ENCODE measurements around the gene STX8. TPM values are rescaled to one million over a fixed set of nuclear protein-coding genes. Genes with fewer than 3 reads are reported as not detected.

Gene STX8
- total RNA-seq, 2 donors from 2014 or later: 46.6 to 72.4 TPM

DNA sequence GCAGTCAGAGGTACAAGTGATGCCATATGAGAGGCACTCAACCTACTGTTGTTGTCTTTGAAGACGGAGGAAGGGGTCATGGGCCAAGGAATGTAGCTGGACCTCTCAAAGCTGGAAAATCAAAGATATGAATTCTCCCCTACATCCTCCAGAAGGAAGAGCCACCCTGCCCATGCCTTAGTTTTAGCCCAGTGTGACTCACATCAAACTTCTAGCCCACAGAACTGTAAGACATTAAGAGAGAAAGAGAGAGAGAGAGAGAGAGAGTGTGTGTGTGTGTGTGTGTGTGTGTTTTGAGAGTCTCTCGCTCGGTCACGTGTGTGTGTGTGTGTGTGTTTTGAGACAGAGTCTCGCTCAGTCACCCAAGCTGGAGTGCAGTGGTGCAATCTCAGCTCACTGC is 87.1 kb downstream of the STX8 start:
- DNase-seq (ENCODE audit: low spot score): no peak
- no peaks in the 10 kb centered on the region for H3K36me3 ChIP-seq
- no peaks in the 10 kb centered on the region for H3K4me1 ChIP-seq (replicated peaks)
- no peaks in the 10 kb centered on the region for H3K9me3 ChIP-seq
- H3K4me3 ChIP-seq: no peak overlapping the region
- no peak overlapping the region for H3K27ac ChIP-seq
- 92% methylated on average over 5 of the region's 5 CpGs for WGBS
- intact Hi-C loops (cut with DNase I): no loop called here
- TF ChIP-seq POLR2AphosphoS5 (IDR thresholded peaks at IDR 0.05) (no peak), POLR2A (IDR thresholded peaks at IDR 0.05) (no peak)
- TF ChIP-seq, protein P1, sequence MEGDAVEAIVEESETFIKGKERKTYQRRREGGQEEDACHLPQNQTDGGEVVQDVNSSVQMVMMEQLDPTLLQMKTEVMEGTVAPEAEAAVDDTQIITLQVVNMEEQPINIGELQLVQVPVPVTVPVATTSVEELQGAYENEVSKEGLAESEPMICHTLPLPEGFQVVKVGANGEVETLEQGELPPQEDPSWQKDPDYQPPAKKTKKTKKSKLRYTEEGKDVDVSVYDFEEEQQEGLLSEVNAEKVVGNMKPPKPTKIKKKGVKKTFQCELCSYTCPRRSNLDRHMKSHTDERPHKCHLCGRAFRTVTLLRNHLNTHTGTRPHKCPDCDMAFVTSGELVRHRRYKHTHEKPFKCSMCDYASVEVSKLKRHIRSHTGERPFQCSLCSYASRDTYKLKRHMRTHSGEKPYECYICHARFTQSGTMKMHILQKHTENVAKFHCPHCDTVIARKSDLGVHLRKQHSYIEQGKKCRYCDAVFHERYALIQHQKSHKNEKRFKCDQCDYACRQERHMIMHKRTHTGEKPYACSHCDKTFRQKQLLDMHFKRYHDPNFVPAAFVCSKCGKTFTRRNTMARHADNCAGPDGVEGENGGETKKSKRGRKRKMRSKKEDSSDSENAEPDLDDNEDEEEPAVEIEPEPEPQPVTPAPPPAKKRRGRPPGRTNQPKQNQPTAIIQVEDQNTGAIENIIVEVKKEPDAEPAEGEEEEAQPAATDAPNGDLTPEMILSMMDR (IDR thresholded peaks at IDR 0.05): no peak
- no peaks in the 10 kb centered on the region for H3K27me3 ChIP-seq (replicated peaks; ENCODE audit: insufficient read depth)

DNA sequence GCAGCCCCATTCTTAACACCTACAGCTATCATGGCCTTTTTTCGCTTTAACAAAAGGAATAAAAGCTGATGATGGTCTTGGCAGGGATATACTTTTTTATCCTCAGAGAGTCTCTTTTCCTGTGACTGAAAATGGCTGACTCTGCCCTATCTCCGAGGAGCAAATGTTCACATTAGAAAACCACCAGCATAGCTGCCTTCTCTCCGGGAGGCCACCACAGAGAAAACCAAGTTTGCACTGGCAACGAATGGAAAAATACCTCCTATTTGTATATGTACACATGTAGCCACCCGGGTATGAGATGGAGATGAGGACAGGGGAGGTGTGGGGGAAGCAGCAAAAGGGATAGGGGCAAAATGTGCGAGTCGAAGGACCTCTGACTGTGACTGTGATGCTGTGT is 88.2 kb downstream of the STX8 start:
- intact Hi-C loops (cut with DNase I): no loop called here
- TF ChIP-seq POLR2AphosphoS5 (IDR thresholded peaks at IDR 0.05) (no peak), POLR2A (IDR thresholded peaks at IDR 0.05) (no peak)
- TF ChIP-seq, protein P1 (IDR thresholded peaks at IDR 0.05): no peak
- DNase-seq (ENCODE audit: low spot score): no peak
- Histone ChIP-seq H3K4me3 (no peak overlapping the region), H3K9me3 (no peaks in the 10 kb centered on the region), H3K27ac (no peak overlapping the region), H3K4me1 (replicated peaks) (no peaks in the 10 kb centered on the region), H3K27me3 (replicated peaks; ENCODE audit: insufficient read depth) (no peaks in the 10 kb centered on the region), H3K36me3 (no peaks in the 10 kb centered on the region)
- WGBS: 81% methylated on average over 7 of the region's 7 CpGs

DNA sequence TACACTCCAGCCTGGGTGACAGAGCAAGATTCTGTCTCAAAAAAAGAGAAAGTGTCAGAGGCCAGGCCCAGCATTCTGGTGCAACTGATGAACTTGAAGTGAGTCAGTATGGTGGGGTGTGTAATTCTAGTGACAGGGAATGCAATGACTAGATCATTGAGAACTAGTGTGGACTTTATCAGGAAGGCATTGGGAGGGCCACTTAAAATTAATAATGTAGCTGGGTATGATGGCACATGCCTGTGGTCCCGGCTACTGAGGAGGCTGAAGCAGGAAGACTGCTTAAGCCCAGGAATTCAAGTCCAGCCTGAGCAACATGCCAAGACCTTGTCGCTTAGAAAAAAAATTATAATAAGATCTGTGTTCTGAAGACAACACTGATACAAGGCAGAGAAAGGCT is 90.8 kb downstream of the STX8 start:
- H3K4me1 ChIP-seq (replicated peaks): no peaks in the 10 kb centered on the region
- no peaks in the 10 kb centered on the region for H3K9me3 ChIP-seq
- no peaks in the 10 kb centered on the region for H3K27me3 ChIP-seq (replicated peaks; ENCODE audit: insufficient read depth)
- 76% methylated on average over 2 of the region's 2 CpGs for WGBS
- H3K4me3 ChIP-seq: no peak overlapping the region
- intact Hi-C loops (cut with DNase I): no loop called here
- TF ChIP-seq, protein P1 (IDR thresholded peaks at IDR 0.05): no peak
- no peak for TF ChIP-seq POLR2A (IDR thresholded peaks at IDR 0.05)
- TF ChIP-seq POLR2AphosphoS5 (IDR thresholded peaks at IDR 0.05): no peak
- no peaks in the 10 kb centered on the region for H3K36me3 ChIP-seq
- no peak for DNase-seq (ENCODE audit: low spot score)
- no peak overlapping the region for H3K27ac ChIP-seq

DNA sequence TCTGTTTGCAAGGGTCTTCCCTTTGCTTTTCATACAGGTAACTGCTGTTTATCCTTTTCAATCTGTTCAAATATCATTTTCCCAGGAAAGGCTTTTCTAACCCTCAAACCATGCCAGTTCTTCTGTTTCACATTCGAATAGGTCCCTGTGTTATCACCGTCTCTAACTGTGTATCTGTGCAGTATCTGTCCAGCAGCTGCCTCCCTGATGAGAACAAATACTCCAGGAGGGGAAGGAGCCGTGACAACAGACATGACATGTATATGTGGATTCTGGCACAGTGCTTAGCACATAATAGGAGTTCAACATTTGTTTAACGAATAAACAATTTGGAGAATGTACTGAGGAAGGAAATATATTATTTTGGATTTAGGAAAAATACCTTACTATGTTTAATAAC is 95.7 kb downstream of the STX8 start:
- H3K27ac ChIP-seq: no peak overlapping the region
- no peaks in the 10 kb centered on the region for H3K4me1 ChIP-seq (replicated peaks)
- H3K9me3 ChIP-seq: no peaks in the 10 kb centered on the region
- 52% methylated on average over 4 of the region's 4 CpGs for WGBS
- intact Hi-C loops (cut with DNase I): no loop called here
- no peaks in the 10 kb centered on the region for H3K27me3 ChIP-seq (replicated peaks; ENCODE audit: insufficient read depth)
- no peak for DNase-seq (ENCODE audit: low spot score)
- TF ChIP-seq, protein P1 (IDR thresholded peaks at IDR 0.05): no peak
- TF ChIP-seq POLR2AphosphoS5 (IDR thresholded peaks at IDR 0.05) (no peak), POLR2A (IDR thresholded peaks at IDR 0.05) (no peak)
- no peak overlapping the region for H3K4me3 ChIP-seq
- no peaks in the 10 kb centered on the region for H3K36me3 ChIP-seq

DNA sequence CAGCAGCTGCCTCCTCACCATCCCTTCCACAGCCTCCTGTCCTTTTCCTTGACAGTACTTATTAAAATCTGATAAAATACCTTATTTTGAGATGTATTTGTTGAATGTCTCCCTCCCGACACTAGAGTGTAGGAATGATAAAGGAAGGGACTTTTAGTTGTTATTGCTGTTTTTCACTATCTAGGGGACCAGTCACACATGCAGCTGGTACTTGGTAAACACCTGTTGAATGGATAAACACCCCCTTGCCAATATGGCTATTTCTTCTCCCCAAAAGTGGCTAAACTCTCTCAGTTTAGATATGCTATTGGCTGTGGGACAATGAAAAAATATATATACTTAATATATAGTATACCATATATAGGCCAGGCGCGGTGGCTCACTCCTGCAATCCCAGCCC is 96.7 kb downstream of the STX8 start:
- Histone ChIP-seq H3K4me3 (no peak overlapping the region), H3K36me3 (no peaks in the 10 kb centered on the region), H3K27ac (no peak overlapping the region), H3K9me3 (no peaks in the 10 kb centered on the region), H3K27me3 (replicated peaks; ENCODE audit: insufficient read depth) (no peaks in the 10 kb centered on the region), H3K4me1 (replicated peaks) (no peaks in the 10 kb centered on the region)
- DNase-seq (ENCODE audit: low spot score): no peak
- no peak for TF ChIP-seq POLR2A (IDR thresholded peaks at IDR 0.05)
- TF ChIP-seq, protein P1 (IDR thresholded peaks at IDR 0.05): no peak
- TF ChIP-seq POLR2AphosphoS5 (IDR thresholded peaks at IDR 0.05): no peak
- intact Hi-C loops (cut with DNase I): no loop called here
- WGBS: 98% methylated on average over 3 of the region's 3 CpGs

Measured in prostate gland (tissue), 2 donors.